WERI-Rb-1 (cell line): ENCODE measurements around the gene FBXO17.
A peak's percentile ranks its signal among the peaks of the same experiment; 100 is the strongest.
"Not testable (repeated sequence)": the region's sequence is repeated elsewhere in the genome, so short reads cannot be mapped to it uniquely, and the experiment has no call there.

Experiments
- DNase-seq: peaks from one replicate; pipeline ENCODE4 v3.0.0-alpha.2; 2020
- H3K27ac ChIP-seq: fragments of 250-450 bp; sonication (Bioruptor Pico); 2 replicates; pipeline ENCODE4 v1.5.1; 2020; ENCODE audit warnings: mild to moderate bottlenecking, moderate library complexity
- H3K27me3 ChIP-seq: fragments of 250-450 bp; sonication (Bioruptor Pico); 2 replicates; pipeline ENCODE4 v1.5.1; 2021; ENCODE audit warnings: mild to moderate bottlenecking, low read depth, moderate library complexity; ENCODE audit not compliant: insufficient read depth, severe bottlenecking
- H3K36me3 ChIP-seq: fragments of 250-450 bp; sonication (Bioruptor Pico); 2 replicates; pipeline ENCODE4 v1.5.1; 2020; ENCODE audit warnings: mild to moderate bottlenecking, moderate library complexity
- H3K4me3 ChIP-seq: 2 replicates; pipeline ENCODE4 v1.5.1; 2011; ENCODE audit warnings: low read depth, mild to moderate bottlenecking, control low read depth, low read length
- H3K9me3 ChIP-seq: fragments of 250-450 bp; sonication (Bioruptor Pico); 2 replicates; pipeline ENCODE4 v1.5.1; 2021; ENCODE audit warnings: mild to moderate bottlenecking, moderate library complexity; ENCODE audit not compliant: severe bottlenecking
- TF ChIP-seq, protein P1 (sequence below): IDR thresholded peaks from 2 replicates; pipeline ENCODE4 v1.5.1; 2011; ENCODE audit warnings: low read depth, mild to moderate bottlenecking, control low read depth, inconsistent platforms, low read length

Gene FBXO17

DNA sequence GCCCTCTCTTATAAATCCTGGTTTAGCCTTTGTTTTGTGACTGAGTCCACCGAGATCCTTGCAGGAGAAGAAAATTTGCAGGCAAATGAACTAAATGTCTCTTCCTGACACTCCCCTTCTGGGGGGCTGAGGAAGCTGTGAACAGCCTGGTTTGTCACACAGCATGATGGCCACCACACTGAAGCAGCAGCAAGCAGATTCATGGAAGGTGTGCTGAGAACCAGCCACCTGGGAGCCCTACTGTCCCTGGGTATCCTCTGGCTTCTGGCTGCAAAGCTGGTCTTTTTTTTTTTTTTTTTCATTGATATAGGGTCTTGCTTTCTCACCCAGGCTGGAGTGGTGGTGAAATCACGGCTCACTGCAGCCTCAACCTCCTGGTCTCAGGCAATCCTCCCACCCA is 33.6 kb downstream of the FBXO17 start:
- Histone ChIP-seq H3K27ac (peak overlapping the region; percentile 45), H3K27me3 (no peaks in the 10 kb centered on the region), H3K9me3 (no peaks in the 10 kb centered on the region), H3K36me3 (peaks cover 28% of the 10 kb centered on the region), H3K4me3 (no peak overlapping the region)
- DNase-seq, result no peak
- TF ChIP-seq, protein P1, sequence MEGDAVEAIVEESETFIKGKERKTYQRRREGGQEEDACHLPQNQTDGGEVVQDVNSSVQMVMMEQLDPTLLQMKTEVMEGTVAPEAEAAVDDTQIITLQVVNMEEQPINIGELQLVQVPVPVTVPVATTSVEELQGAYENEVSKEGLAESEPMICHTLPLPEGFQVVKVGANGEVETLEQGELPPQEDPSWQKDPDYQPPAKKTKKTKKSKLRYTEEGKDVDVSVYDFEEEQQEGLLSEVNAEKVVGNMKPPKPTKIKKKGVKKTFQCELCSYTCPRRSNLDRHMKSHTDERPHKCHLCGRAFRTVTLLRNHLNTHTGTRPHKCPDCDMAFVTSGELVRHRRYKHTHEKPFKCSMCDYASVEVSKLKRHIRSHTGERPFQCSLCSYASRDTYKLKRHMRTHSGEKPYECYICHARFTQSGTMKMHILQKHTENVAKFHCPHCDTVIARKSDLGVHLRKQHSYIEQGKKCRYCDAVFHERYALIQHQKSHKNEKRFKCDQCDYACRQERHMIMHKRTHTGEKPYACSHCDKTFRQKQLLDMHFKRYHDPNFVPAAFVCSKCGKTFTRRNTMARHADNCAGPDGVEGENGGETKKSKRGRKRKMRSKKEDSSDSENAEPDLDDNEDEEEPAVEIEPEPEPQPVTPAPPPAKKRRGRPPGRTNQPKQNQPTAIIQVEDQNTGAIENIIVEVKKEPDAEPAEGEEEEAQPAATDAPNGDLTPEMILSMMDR, result no peak

DNA sequence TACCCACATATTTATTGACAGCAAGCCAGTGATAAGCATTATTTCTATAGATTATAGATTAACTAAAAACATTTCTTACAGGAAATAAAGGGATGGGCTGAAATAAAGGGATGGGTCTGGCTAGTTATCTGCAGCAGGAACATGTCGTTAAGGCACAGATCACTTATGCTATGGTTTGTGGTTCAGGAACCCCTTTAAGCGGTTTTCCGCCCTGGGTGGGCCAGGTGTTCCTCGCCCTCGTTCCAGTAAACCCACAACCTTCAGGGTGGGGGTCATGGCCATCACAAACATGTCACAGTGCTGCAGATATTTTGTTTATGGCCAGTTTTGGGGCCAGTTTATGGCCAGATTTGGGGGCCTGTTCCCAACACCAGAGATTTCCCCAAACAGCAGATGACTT is 34.1 kb downstream of the FBXO17 start:
- DNase-seq, H3K9me3 ChIP-seq, H3K27me3 ChIP-seq, H3K4me3 ChIP-seq: not testable (repeated sequence)
- peaks cover 23% of the 10 kb centered on the region for H3K36me3 ChIP-seq
- peak overlapping the region; percentile 45 for H3K27ac ChIP-seq

DNA sequence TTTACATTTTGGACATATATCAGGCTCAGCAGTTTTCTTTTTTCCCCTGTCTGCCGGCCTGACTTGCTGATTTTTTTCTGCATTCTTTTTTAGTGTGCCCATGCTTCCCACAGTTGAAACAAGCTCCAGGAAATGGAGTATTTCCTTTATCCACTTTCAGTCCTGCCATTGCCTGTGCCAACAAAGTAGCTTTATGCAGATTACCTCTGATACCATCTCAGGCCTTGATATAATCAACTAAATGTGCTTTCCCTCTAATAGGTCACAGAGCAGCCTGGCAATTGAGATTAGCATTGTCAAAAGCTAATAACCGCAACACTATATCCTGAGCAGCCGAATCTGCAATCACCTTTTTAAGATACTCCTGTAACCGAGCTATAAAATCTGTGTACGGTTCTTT is 35.6 kb downstream of the FBXO17 start:
- DNase-seq, result no peak
- Histone ChIP-seq H3K4me3 (no peak overlapping the region), H3K9me3 (no peaks in the 10 kb centered on the region), H3K36me3 (peaks cover 15% of the 10 kb centered on the region), H3K27me3 (no peaks in the 10 kb centered on the region), H3K27ac (peak overlapping the region; percentile 17; the same call in 1 of the 2 replicates)
- TF ChIP-seq, protein P1, result no peak

DNA sequence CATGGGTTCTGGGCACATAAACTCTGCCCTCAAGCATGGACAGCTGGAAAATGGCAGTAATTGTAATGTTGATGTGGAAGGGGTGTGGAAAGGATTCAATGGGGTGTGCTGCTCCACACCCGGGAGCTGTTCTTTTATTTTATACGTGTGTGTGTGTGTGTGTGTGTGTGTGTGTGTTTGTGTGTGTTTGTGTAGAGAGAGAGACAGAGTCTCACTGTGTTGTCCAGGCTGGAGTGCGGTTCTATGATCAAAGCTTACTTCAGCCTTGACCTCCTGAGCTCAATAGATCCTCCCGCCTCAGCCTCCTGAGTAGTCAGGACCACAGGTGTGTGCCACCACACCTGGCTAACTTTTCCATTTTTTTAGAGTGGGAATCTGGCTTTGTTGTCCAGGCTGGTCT is 42.0 kb downstream of the FBXO17 start:
- H3K27me3 ChIP-seq, result no peaks in the 10 kb centered on the region
- no peak for DNase-seq
- no peaks in the 10 kb centered on the region for H3K9me3 ChIP-seq
- H3K4me3 ChIP-seq, result no peak overlapping the region
- TF ChIP-seq, protein P1, result no peak
- peaks cover 18% of the 10 kb centered on the region for H3K36me3 ChIP-seq
- no peak overlapping the region for H3K27ac ChIP-seq

DNA sequence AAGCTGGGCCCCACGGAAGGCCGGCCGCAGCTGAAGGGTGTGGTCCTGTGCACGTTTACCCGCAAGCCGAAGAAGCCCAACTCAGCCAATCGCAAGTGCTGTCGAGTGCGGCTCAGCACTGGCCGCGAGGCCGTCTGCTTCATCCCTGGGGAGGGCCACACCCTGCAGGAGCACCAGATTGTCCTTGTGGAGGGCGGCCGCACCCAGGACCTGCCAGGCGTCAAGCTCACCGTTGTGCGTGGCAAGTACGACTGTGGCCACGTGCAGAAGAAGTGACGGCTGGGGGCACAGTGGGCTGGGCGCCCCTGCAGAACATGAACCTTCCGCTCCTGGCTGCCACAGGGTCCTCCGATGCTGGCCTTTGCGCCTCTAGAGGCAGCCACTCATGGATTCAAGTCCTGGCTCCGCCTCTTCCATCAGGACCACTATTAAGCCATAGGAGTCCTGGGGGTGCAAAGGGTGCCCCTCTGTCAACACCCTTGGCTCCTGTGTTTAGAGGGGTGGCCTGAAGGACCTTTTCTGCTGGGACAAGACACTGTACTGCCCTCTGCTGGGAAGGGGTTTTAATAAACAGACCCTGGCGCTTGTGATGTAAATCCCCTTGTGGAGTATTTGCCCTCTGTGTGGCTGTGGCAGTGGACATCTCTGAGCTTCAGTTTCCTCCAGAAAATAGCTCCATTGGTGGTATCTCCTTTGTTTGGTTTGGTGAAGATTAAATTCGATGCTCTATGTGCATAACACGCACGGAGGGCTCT is 42.9 kb downstream of the FBXO17 start:
- peak; percentile 60 for DNase-seq
- H3K9me3 ChIP-seq, result no peaks in the 10 kb centered on the region
- H3K36me3 ChIP-seq, result peaks cover 18% of the 10 kb centered on the region
- H3K27ac ChIP-seq, result no peak overlapping the region
- H3K27me3 ChIP-seq, result no peaks in the 10 kb centered on the region
- no peak overlapping the region for H3K4me3 ChIP-seq
- TF ChIP-seq, protein P1, result peak; percentile 45

DNA sequence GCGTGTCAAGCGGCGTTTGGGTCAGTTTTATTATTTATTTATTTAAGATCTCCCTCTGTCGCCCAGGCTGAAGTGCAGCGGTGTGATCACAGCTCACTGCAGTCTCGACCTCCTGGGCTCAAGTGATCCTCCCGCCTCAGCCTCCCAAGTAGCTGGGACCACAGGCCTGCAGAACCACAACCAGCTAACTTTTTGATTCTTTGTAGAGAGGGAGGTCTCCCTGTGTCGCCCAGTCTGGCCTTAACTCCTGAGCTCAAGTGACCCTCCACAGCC is 44.1 kb downstream of the FBXO17 start:
- no peaks in the 10 kb centered on the region for H3K9me3 ChIP-seq
- DNase-seq, result no peak
- TF ChIP-seq, protein P1, result no peak
- H3K4me3 ChIP-seq, result peak overlapping the region; percentile 98
- no peak overlapping the region; the same call in 1 of the 2 replicates for H3K27ac ChIP-seq
- H3K36me3 ChIP-seq, result peaks cover 18% of the 10 kb centered on the region
- H3K27me3 ChIP-seq, result no peaks in the 10 kb centered on the region
